ENCODE measurements around the gene PKNOX1.

PKNOX1 gene

GRCh38 chr21:43012596-43012995 is 38.2 kb downstream of the PKNOX1 start:
- Histone ChIP-seq H3K27me3 (ENCODE audit: insufficient read depth, low read length, poor library complexity, severe bottlenecking) (no peaks in the 10 kb centered on the region), H3K4me3 (ENCODE audit: low read length, poor library complexity, severe bottlenecking) (no peak overlapping the region), H2AFZ (ENCODE audit: low read length) (no peak overlapping the region), H3K79me2 (ENCODE audit: insufficient read depth, low read length) (no peaks in the 10 kb centered on the region), H3K36me3 (ENCODE audit: insufficient read depth, low read length) (peaks cover 67% of the 10 kb centered on the region; the same call in 1 of the 2 replicates), H3F3A (ENCODE audit: low read depth) (no peaks in the 10 kb centered on the region), H3K4me2 (ENCODE audit: low read depth, low read length, poor library complexity, severe bottlenecking) (no peak overlapping the region), H4K20me1 (ENCODE audit: insufficient read depth, low read length, poor library complexity, severe bottlenecking) (no peaks in the 10 kb centered on the region), H3K9ac (ENCODE audit: low read depth, low read length, poor library complexity, severe bottlenecking) (no peak overlapping the region), H3K9me2 (replicated peaks; ENCODE audit: low read depth, low read length) (no peaks in the 10 kb centered on the region), H3K4me1 (ENCODE audit: insufficient read depth, low read length, poor library complexity, severe bottlenecking) (no peaks in the 10 kb centered on the region), H3K9me3 (ENCODE audit: insufficient read depth, low read depth, low read length) (no peaks in the 10 kb centered on the region)
- TF ChIP-seq CTCF (conservative IDR thresholded peaks at IDR 0.05; ENCODE audit: low read length) (no peak), EZH2phosphoT487 (IDR thresholded peaks at IDR 0.05; ENCODE audit: borderline replicate concordance) (no peak)

- no peak overlapping the region for H3K9ac ChIP-seq (ENCODE audit: low read depth, low read length, poor library complexity, severe bottlenecking)
- no peaks in the 10 kb centered on the region for H3F3A ChIP-seq (ENCODE audit: low read depth)
- H3K9me2 ChIP-seq (replicated peaks; ENCODE audit: low read depth, low read length), result no peaks in the 10 kb centered on the region
- H3K36me3 ChIP-seq (ENCODE audit: insufficient read depth, low read length), result peaks cover 68% of the 10 kb centered on the region; the same call in 1 of the 2 replicates
- no peak overlapping the region for H3K4me3 ChIP-seq (ENCODE audit: low read length, poor library complexity, severe bottlenecking)
- H2AFZ ChIP-seq (ENCODE audit: low read length), result no peak overlapping the region
- H3K9me3 ChIP-seq (ENCODE audit: insufficient read depth, low read depth, low read length), result no peaks in the 10 kb centered on the region
- no peaks in the 10 kb centered on the region for H4K20me1 ChIP-seq (ENCODE audit: insufficient read depth, low read length, poor library complexity, severe bottlenecking)
- H3K27me3 ChIP-seq (ENCODE audit: insufficient read depth, low read length, poor library complexity, severe bottlenecking), result no peaks in the 10 kb centered on the region
- H3K79me2 ChIP-seq (ENCODE audit: insufficient read depth, low read length), result no peaks in the 10 kb centered on the region
- no peaks in the 10 kb centered on the region for H3K4me1 ChIP-seq (ENCODE audit: insufficient read depth, low read length, poor library complexity, severe bottlenecking)
- H3K4me2 ChIP-seq (ENCODE audit: low read depth, low read length, poor library complexity, severe bottlenecking), result no peak overlapping the region
- TF ChIP-seq EZH2phosphoT487 (IDR thresholded peaks at IDR 0.05; ENCODE audit: borderline replicate concordance) (no peak), CTCF (conservative IDR thresholded peaks at IDR 0.05; ENCODE audit: low read length) (no peak)
Measured at GRCh38 chr21:43015906-43016540, 41.7 kb downstream of the PKNOX1 start.

GRCh38 chr21:43016728-43017127 is 42.4 kb downstream of the PKNOX1 start:
- Histone ChIP-seq H3K9ac (ENCODE audit: low read depth, low read length, poor library complexity, severe bottlenecking) (no peak overlapping the region), H4K20me1 (ENCODE audit: insufficient read depth, low read length, poor library complexity, severe bottlenecking) (no peaks in the 10 kb centered on the region), H3K4me3 (ENCODE audit: low read length, poor library complexity, severe bottlenecking) (no peak overlapping the region), H2AFZ (ENCODE audit: low read length) (no peak overlapping the region), H3K27me3 (ENCODE audit: insufficient read depth, low read length, poor library complexity, severe bottlenecking) (no peaks in the 10 kb centered on the region), H3K36me3 (ENCODE audit: insufficient read depth, low read length) (peaks cover 70% of the 10 kb centered on the region; the same call in 1 of the 2 replicates), H3K9me2 (replicated peaks; ENCODE audit: low read depth, low read length) (no peaks in the 10 kb centered on the region), H3K4me2 (ENCODE audit: low read depth, low read length, poor library complexity, severe bottlenecking) (no peak overlapping the region), H3K9me3 (ENCODE audit: insufficient read depth, low read depth, low read length) (no peaks in the 10 kb centered on the region), H3K79me2 (ENCODE audit: insufficient read depth, low read length) (no peaks in the 10 kb centered on the region), H3F3A (ENCODE audit: low read depth) (no peaks in the 10 kb centered on the region), H3K4me1 (ENCODE audit: insufficient read depth, low read length, poor library complexity, severe bottlenecking) (no peaks in the 10 kb centered on the region)
- TF ChIP-seq EZH2phosphoT487 (IDR thresholded peaks at IDR 0.05; ENCODE audit: borderline replicate concordance) (no peak), CTCF (conservative IDR thresholded peaks at IDR 0.05; ENCODE audit: low read length) (no peak)
